GM19452 (cell line): ENCODE data around the gene NELFA.
"Not testable (repeated sequence)": the region's sequence is repeated elsewhere in the genome, so short reads cannot be mapped to it uniquely, and the experiment has no call there.

Experiments used
- ATAC-seq: cut with Tn5 transposase; IDR thresholded peaks from one replicate; pipeline ENCODE4 v1.9.1; 2021; ENCODE audit not compliant: unreplicated experiment

Gene NELFA

DNA sequence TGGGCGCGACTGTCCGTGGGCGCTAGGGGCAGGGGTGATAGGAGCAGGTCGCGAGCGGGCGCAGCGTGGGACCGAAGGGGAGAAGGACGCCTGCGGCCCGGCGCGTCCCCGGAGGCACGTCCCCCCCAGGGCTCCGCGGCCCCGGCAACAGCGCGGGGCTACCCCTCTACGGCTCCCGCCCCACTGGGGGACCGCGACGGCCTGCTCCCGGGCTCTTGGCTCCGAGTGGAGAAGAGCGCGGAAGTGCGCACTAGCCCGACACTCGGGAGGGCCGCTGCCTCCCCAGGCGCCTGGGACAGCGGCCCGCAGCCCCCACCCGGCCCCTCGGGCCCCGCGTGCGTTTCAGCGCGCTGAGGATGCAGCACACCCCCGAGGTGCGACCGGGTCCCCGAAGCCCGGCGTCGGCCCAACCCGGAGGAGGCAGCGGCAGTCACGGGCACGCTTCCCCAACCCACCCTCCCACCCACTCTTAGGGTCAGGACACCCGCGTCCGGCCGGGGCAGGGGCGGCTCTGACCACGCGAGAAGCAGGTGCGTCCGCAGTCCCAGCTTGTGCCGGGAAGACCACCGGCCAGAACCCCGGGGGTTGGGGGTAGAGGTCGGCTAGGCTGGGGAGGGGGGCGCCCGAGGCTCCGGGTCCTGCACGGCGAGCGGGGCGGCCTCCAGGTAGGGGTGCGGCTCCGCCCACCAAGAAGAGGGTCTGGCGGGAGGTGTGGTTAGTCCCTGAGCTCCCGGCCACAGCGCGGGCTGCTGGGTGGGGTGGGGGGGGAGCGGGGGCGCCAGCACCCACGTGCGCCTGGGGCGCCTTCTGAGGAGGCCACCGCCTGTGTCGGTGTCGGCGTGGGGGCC is 31.8 kb upstream of the NELFA start:
- no peak for ATAC-seq

DNA sequence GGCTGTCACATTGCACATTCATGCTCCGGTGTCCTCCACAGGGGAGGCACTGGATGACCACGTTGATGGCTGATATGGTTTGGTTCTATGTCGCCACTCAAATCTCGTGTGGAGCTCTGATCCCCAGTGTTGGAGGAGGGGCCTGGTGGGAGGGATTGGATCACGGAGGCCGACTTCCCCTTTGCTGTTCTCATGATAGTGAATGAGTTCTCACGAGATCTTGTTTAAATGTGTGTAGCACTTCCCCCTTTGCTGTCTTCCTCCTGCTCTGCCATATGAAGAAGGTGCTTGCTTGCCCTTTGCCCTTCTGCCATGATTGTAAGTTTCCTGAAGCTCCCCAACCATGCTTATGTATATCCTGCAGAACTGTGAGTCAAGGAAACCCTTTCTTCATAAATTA is 28.1 kb upstream of the NELFA start:
- no peak for ATAC-seq

DNA sequence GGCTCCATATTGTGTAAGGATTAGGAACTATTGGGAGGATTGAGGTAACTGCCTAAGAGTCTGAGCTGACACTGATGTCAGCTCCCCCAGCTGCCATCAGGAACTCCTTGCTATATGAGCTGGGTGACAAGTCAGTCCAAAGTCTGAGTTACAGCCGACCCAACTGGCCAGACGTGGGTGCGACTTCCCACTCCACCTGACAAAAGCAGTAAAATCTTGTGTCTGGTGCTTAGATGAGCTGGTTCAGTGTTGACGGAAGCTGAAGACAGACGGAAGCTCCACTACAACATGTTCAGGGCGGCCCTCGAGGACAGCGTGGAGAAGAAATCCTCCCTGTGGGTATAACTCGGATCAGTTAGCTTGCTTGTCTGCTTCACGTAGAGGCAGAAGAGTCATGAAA is 27.6 kb upstream of the NELFA start:
- ATAC-seq = no peak

DNA sequence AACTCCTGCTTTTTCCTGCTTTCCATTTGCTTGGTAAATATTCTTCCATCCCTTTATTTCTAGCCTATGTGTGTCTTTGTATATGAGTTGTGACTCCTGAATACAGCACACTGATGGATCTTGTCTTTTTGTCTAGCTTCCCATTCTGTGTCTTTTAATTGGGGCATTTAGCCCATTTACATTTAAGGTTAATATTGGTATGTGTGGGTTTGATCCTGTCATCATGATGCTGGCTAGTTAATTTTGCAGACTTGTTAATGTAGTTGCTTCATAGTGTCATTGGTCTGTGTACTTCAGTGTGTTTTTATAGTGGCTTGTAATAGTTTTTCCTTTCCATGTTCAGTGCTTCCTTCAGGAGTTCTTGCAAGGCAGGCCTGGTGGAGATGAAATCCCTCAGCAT is 22.4 kb upstream of the NELFA start:
- ATAC-seq = not testable (repeated sequence)

DNA sequence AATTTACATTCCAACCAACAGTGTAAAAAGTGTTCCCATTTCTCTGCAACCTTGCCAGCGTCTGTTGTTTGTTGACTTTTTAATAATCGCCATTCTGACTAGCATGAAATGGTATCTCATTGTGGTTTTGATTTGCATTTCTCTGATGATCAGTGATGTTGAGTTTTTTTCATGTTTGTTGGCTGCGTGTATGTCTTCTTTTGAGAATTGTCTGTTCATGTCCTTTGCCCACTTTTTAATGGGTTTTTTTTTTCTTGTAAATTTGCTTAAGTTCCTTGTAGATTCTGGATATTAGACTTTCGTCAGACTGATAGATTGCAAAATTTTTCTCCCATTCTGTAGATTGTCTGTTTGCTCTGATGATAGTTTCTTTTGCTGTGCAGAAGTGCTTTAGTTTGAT is 18.3 kb upstream of the NELFA start:
- not testable (repeated sequence) for ATAC-seq

DNA sequence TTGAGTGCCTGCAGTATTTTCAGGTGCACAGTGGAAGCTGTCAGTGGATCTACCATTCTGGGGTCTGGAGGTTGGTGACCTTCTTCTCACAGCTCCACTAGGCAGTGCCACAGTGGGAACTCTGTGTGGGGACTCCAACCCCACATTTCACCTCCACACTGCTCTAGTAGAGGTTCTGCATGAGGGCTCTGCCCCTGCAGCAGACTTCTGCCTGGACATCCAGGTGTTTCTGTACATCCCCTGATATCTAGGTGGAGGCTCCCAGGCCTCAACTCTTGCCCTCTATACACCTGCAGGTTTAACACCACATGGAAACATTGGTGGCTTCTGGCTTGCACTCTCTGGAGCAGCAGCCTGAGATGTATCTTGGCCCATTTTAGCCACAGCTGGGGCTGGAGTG is 17.0 kb upstream of the NELFA start:
- no peak for ATAC-seq

DNA sequence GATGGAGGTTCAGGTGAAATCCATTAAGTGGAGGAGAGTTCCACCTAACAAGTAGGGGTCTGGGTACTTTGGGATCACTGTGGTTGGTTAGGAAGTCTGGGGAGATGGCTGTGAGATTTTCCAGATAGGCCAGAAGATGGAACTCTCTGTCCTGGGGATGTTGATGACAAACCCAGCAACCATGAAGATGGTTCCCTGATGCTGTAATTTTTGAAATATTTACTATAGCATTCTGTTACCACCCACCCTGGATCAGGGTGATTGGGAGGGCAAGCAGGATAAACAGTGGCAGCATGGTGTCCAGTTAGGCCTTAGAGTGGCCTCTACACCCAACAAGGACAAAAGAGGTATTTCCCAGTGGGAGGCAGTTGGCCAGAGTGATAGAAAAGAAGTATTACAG is 15.9 kb upstream of the NELFA start:
- ATAC-seq = no peak

DNA sequence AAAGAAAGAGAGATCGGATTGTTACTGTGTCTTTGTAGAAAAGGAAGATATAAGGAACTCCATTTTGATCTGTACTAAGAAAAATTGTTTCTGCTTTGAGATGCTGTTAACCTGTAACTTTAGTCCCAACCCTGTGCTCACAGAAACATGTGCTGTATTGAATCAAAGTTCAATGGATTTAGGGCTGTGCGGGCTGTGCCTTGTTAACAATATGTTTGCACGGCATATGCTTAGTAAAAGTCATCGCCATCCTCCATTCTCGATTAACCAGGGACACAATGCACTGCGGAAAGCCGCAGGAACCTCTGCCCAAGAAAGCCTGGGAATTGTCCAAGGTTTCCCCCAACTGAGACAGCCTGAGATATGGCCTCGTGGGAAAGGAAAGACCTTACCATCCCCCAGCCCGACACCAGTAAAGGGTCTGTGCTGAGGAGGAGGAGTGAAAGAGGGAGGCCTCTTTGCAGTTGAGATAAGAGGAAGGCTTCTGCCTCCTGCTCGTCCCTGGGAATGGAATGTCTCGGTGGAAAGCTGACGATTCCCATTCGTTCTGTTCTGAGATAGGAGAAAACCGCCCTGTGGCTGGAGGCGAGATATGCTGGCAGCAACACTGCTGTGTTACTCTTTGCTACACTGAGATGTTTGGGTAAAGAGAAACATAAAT is 12.7 kb upstream of the NELFA start:
- not testable (repeated sequence) for ATAC-seq

DNA sequence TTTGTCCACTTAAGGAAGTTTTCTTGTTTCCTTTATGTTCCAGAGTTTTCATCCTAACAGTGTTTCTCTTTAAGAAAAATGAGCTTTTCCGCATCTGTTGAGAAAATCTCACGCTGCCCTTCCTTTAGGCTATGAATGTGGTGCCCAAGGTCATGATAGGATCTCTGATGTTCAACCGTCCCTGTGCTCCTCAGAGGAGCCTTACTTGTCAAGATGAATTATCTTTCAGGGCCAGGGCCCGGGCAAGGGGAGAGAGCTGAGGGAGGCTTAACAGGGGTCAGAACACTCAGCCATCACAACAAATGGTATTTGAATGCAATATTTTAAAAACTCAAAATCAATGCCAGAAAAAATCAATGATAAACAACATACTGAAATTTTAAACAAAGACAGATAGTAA is 6.2 kb upstream of the NELFA start:
- ATAC-seq = no peak

DNA sequence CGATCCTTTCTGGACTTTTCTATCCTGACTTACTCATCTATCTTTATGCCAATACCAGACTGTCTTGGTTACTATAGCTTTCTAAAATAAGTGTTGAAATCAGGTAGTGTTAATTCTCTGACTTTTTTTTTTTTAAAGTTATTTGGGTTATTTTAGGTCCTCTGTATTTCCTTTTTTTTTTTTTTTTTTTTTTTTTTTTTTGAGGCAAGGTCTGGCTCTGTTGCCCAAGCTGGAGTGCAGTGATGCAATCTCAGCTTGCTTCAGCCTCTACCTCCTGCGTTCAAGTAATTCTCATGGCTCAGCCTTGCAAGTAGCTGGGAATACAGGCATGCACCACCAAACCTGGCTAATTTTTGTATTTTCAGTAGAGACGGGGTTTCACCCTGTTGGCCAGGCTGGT is 2.8 kb upstream of the NELFA start:
- no peak for ATAC-seq

DNA sequence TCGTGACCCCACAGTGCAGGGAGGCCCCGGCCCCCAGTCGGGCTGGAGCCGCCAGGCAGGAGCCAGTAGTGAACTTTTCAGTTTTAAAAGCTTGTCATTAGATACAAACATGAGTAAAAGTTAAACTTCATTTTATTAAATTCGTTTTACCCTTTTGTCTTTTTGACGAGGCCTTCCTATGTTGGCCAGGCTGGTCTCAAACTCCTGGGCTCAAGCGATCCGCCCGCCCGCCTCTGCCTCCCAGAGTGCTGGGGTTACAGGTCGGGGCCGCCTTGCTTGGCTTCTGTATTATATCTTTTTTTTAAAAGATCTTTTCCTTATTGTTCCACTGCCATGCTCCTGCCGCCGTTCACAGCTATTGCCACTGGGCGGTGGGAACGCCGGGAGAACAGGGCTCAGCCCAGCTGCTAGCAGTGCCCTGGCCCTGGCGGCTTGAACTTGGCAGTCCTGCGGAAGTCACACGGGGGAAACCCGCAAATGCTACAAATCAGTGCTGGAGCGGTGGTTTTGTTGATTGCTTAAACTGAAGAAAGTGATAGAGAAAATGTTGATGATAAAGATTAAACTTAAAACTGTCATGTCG is 968 bp upstream of the NELFA start:
- peak; percentile 10 for ATAC-seq

DNA sequence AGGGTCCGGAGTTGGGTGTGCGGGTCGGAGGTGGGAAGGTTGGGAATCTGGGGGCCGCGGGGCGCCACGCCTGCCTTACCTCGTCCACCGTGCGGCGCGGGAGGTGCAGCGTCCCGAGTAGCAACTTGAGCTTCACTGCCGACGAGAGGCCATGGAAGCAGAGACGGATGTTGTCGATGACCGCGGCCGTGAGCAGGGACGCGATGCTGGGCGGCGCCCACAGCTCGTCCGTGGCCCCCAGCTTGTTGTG is 178 bp downstream of the NELFA start:
- no peak for ATAC-seq

DNA sequence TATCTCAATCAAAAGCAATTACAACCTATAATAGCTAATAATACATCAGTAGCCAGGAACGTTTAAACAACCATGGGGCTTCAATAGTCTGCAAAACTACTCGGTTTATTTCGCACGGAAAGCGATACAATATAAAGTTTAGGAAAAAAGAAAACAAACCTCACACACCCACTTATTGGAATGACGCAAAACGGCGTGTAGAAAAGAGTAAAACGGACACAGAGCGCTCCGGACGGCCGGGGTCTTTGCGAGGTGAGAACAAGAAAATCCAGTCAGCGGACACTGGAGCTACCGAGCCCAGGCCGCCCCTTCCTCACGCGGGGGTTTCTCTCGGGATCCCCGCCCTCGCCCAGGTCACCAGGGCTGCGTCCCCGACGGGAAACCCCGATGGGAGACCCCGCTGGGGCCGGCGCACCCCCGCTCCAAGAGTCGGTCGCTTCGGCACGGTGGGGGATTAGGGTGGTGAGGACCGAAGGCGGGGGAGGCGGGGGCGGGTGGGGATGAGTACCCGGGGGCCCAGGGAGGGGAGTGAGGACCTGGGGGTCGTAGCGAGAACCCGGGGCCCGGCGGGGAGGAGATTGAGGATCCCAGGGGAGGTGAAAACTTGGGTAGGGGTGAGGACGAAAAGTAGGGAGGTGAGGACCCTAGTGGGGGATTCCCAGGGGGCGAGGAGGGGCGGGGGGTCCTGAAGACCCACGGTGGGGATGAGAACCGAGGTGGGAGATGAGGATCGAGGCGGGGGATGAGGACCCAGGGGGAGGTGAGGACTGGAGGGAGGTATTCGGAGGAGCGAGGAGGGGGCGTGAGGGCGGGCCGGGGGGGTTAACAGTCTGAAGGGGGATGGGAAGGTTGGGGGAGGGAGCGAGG is 737 bp downstream of the NELFA start:
- no peak for ATAC-seq

DNA sequence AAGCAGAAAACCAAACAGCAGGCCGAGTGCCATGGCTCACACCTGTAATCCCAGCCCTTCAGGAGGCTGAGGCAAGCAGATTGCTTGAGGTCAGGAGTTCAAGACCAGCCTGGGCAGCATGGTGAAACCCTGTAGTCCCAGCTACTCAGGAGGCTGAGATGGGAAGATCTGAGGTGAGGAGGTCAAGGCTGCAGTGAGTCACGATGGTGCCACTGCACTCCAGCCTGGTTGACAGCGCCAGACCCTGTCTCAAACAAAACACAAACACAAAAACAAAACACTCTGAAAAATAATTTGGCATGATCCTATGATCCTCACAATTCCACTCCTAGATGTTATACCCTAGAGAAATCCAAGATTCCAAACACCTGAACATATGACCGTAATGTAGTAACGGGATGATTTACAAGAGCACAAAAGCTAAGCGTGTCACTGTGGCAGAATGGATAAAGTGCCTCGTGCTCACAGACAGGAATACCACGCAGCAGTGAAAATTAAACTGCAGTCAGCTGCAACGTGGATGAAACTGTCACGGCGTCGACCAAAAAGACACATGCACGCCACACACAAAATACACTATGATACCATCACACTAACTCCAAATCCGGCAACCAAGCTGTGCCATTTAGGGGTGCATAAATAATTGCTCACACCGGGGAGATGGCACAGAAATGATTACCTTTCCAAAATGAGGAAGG is 1.7 kb downstream of the NELFA start:
- no peak for ATAC-seq

DNA sequence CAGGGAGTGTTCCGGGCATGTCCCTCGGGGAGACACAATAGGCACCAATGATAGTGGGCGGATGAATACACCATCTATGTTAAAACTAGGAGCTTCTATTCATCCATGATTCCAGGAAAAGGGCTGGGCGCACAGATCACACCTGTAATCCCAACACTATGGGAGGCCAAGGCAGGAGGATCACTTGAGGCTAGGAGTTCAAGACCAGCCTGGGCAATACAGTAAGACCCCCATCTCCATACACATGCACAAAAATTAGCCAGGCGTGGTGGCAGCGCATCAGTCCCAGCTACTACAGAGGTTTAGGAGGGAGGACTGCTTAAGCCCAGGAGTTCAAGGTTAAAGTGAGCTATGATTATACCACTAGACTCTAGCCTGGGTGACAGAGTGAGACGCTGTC is 2.4 kb downstream of the NELFA start:
- no peak for ATAC-seq

DNA sequence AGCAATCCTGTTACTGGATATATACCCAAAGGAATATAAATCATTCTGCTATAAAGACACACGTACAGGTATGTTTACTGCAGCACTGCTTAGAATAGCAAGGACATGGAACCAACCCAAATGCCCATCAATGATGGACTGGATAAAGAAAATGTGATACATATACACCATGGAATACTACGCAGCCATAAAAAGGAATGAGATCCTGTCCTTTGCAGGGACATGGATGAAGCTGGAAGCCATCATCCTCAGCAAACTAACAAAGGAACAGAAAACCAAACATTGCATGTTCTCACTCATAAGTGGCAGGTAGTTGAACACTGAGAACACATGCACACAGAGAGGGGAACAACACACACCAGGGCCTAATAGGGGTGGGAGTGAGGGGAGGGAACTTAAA is 5.4 kb downstream of the NELFA start:
- not testable (repeated sequence) for ATAC-seq

DNA sequence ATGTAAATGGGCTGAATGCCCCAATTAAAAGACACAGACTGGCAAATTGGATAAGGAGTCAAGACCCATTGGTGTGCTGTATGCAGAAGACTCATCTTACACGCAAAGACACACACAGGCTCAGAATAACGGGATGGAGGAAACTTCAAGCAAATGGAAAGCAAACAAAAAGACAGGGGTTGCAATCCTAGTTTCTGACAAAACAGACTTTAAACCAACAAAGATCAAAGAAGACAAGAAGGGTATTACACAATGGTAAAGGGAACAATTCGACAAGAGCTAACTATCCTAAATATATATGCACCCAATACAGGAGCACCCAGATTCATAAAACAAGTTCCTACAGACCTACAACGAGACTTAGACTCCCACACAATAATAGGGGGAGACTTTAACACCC is 9.5 kb downstream of the NELFA start:
- ATAC-seq = not testable (repeated sequence)

DNA sequence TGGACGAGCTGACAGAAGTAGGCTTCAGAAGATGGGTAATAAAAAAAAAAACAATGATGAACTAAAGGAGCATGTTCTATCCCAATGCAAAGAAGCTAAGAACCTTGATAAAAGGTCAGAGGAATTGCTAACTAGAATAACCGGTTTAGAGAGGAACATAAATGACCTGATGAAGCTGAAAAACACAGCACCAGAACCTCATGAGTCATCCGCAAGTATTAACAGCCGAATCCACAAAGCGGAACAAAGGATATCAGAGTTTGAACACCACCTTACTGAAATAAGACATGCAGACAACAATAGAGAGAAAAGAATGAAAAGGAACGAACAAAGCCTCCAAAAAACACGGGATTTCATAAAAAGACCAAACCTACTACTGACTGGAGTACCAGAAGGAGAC is 10.5 kb downstream of the NELFA start:
- ATAC-seq = no peak

DNA sequence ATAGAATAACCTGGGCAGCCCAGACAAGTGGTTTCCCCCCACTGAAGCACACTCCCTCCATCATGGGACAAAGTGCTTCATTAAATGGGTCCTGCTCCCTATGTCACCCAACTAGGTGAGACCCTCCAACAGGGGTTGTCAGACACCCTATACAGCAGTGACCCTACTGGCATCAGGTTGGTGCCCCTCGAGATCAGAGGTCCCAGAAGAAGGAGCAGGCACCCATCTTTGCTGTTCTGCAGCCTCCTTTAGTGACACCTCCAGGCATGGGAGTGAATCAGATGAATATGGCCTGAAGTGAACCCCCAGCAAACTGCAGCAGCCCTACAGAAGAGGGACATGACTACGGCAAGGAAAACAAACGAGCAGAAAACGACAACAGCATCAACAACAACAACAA is 11.1 kb downstream of the NELFA start:
- no peak for ATAC-seq

DNA sequence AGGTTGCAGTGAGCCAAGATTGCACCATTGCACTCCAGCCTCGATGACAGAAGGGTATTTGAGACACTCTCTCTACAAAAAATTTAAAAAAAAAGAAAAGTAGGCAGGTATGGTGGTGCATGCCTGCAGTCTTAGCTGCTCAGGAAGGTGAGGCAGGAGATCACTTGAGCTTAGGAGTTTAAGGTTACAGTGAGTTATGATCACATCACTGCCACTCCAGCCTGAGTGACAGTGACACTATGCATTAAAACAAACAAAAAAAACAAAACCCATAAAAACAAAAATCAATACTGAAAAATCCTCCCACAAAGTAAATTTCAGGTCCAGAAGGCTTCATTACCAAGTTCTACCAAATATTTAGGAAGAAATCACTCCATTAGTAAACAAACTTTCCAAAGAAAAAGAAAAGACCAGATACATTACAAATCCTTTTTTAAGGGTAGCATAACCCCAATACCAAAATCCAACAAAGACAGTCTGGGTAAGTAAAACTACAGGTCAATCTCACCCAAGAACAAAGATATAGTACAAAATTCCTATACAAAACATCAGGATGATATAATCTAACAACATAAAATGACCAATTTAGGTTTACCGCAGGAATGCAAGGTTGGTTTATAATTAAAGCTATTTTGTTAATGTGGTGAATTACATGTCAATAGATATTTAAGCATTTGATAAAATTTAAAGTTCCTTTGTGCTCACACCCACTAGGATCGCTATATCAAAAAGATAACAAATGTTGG is 11.7 kb downstream of the NELFA start:
- no peak for ATAC-seq
